ENCODE results near the gene CMIP. TPM values are rescaled to one million over a fixed set of nuclear protein-coding genes. Genes with fewer than 3 reads are reported as not detected.
"Not testable (repeated sequence)": the region's sequence is repeated elsewhere in the genome, so short reads cannot be mapped to it uniquely, and the experiment has no call there.

CMIP gene
- total RNA-seq, 1 experiment from 2014 or later, result 16.0 TPM

DNA sequence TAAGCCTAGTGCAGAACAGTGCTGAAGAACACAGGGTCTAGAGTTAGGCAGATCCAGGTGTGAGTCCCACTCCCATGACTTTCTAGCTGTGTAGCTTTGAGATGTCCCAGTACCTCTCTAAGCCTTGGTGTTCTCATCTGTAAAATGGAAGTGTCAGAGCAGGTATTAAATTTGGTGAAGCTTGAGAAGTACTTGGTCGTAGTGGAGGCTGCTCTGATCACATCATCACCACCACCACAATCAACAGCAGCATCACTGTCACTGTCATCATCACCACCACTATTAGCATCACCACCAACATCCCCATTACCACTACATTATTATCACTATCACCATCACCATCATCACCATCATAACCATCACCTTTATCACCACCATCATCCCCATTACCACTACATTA is 132.1 kb downstream of the CMIP start:
- in situ Hi-C loops (cut with HindIII; ENCODE audit: low pct_unique_long_range_greater_than_20kb, low sequenced_read_pairs), result no loop called here
- no peak for DNase-seq (ENCODE audit: low read depth)

DNA sequence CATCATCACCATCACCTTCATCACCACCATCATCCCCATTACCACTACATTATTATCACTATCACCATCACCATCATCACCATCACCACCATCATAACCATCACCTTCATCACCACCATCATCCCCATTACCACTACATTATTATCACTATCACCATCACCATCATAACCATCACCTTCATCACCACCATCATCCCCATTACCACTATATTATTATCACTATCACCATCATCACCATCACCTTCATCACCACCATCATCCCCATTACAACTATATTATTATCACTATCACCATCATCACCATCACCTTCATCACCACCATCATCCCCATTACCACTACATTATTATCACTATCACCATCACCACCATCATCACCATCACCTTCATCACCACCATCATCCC is 132.7 kb downstream of the CMIP start:
- DNase-seq (ENCODE audit: low read depth); in situ Hi-C loops (cut with HindIII; ENCODE audit: low pct_unique_long_range_greater_than_20kb, low sequenced_read_pairs): not testable (repeated sequence)

DNA sequence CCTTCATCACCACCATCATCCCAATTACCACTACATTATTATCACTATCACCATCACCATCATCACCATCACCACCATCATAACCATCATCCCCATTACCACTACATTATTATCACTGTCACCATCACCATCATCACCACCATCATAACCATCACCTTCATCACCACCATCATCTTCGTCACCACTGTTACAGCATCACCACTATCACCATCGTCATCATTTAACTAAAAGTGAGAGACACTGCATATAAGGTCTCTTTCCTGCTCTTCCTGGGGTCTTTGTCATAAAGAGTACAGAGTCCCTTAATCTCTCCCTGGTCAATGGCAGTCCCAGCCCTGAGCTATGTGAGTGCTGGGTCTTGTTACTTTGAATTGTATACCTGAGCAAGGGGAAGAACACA is 133.5 kb downstream of the CMIP start:
- in situ Hi-C loops (cut with HindIII; ENCODE audit: low pct_unique_long_range_greater_than_20kb, low sequenced_read_pairs), result no loop called here
- no peak for DNase-seq (ENCODE audit: low read depth)

DNA sequence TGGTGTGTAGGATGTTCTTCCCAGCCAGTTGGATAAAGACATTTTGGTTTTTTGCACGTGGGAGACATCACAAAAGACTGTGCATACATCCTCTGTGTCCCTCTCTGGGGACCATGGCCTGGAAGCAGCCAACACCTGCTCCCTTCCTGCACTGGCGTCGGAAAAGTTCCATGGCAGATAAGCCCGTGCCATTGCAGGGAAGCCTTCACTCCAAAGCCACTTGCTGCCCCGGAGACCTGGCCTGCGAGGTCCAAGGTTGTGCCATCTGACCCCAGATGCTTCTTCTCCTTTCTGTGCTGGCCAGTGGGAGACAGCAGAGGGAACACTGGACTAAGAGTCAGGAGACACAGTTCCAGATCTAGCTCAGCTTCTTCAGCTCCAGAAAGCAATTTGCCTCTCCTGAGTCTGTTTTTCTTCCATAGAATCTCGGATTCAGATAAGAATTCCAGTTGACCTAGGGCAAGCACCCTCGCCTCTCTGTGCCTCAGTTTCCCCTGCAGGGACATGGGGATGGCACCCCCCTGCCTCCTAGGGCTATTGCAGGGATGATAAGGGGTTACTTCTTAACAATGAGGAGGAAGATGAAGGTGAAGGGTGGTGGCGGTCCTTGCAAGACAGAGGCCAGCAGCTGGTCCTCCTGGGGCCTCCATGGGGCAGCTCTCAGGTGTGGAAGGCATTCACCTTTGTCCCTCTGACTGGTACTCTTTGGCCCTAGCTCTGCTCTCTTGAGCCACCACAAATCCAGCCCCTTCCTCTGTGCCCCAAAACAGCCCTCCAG is 134.2 kb downstream of the CMIP start:
- in situ Hi-C loops (cut with HindIII; ENCODE audit: low pct_unique_long_range_greater_than_20kb, low sequenced_read_pairs), result no loop called here

DNA sequence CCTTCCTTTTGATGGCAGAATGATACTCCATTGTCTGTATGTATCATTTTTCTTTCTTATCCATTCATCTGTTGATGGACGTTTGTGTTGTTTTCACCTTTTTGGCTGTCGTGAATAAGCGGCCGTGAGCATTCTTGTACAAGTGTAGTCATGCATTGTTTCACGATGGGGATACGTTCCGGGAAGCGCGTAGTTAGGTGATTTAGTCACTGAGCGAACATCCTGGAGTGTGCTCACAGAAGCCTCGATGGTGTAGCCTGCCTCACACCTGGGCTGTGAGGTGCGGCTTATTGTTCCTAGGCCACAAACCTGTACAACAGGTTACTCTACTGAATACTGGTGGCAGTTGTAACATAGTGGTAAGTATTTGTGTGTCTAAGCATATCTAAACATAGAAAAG is 136.5 kb downstream of the CMIP start:
- DNase-seq (ENCODE audit: low read depth), result no peak
- in situ Hi-C loops (cut with HindIII; ENCODE audit: low pct_unique_long_range_greater_than_20kb, low sequenced_read_pairs), result no loop called here

More for the DNA sequence above, 134.2 kb downstream of the CMIP start:
- DNase-seq (ENCODE audit: low read depth), result no peak

DNA sequence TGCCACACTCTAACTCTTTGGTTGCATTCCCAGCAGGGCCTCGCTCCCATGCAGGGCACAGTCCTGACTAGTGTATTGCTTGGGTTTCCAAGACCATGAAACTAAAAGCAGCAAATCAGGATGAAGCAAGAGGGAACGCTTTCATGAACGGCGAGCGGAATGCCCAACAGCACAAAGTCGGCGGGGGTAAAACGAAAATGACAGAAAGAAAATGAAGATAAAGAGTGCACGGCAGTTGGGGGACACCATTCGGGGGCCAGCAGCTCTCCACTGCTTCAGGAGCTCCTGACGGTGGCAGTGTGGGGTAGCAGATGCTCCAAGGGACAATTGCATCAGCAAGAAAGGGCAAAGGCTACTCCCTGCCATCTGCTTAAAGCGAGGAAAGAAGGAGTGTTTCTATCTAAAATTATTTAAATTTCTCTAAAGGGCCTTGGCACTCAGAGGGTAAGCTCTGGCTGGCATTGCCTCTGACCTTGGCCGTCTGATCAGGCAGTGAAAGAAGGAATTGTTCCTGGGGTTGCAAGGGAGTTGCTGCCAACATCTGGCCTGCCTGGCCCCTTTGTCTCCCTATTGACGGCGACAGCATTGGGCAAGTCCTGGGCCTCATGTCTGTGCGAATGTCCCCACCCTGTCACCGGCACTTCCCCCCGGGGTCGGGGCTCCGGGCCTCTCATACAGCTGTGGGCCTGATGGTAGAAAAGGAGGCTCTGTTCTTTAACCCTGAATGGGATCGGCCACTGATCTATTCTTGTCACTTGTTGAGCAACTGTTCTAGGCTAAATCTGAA is 138.2 kb downstream of the CMIP start:
- in situ Hi-C loops (cut with HindIII; ENCODE audit: low pct_unique_long_range_greater_than_20kb, low sequenced_read_pairs), result no loop called here
- no peak for DNase-seq (ENCODE audit: low read depth)

DNA sequence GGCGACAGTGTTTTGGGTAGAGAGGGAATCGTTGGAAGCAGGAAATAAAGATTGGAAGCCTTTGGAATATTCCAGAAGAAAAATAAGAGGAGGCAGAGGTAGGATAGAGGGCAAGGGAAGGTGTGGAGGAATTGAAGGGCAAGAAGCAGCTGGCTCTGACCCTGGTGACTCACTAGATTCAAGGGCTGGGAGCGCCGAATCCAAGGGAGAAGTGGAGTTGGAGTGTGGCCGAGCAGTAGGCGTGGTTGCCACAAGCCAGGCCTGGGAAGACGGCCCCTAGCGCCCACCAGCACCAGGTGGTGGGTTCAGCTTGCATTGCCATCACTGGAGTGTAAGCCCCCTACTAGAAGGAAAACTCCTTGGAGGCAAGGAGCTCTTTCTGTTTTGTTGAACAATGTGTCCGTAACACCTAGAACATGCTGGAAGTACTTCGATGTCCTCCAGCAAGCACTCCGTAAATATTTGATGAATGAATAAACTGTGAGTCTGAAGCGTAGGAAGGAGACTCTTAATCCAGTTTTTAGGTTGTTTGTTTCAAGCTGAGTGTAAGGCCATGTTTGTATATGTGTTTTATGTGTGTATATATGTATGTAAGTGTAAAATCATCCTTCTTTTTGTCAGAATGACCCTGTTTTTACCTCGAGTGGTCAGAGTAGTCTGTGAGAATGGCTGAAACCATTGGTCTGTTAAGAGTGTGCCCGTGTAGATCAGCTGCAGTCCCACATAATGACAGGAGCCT is 139.5 kb downstream of the CMIP start:
- DNase-seq (ENCODE audit: low read depth), result no peak
- in situ Hi-C loops (cut with HindIII; ENCODE audit: low pct_unique_long_range_greater_than_20kb, low sequenced_read_pairs), result no loop called here

DNA sequence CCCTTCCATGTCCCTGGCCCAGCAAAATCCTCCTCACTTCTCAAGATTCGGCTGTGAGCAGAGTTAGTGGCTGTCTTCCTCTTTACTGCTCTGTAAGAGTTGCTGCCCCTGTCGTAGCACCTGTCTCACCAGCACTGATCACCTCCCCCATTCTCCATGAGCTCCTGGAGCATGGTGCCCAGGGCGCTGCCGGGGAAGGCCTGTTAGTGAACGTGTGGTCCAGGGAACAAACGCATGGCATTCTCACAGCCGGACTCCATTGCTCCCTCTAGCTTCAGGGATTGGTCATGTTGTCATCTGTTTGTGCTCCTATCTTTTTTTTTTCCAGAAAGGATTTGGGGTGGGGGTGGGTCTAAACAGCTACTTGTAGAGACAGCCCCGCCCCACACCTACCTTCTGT is 141.2 kb downstream of the CMIP start:
- in situ Hi-C loops (cut with HindIII; ENCODE audit: low pct_unique_long_range_greater_than_20kb, low sequenced_read_pairs), result no loop called here
- DNase-seq (ENCODE audit: low read depth), result no peak

DNA sequence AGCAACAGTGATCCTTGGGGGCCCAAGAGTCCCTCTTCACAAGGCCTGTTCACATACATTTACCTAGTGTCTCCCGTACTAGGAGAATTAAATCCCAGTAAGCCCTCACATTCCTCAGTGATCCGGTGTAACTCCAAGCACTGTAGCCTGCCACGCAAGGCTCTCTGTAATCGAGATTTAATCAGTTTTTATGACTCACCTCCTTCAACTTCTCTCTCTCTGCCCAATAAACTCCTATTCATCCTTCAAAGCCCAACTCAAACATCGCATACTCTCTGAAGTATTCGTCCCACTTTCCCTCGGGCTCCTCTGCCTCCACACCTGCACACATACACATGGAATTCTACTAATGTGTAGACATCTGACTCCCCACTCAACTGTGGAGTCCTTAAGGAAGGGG is 141.8 kb downstream of the CMIP start:
- DNase-seq (ENCODE audit: low read depth), result peak; percentile 38
- in situ Hi-C loops (cut with HindIII; ENCODE audit: low pct_unique_long_range_greater_than_20kb, low sequenced_read_pairs), result no loop called here

DNA sequence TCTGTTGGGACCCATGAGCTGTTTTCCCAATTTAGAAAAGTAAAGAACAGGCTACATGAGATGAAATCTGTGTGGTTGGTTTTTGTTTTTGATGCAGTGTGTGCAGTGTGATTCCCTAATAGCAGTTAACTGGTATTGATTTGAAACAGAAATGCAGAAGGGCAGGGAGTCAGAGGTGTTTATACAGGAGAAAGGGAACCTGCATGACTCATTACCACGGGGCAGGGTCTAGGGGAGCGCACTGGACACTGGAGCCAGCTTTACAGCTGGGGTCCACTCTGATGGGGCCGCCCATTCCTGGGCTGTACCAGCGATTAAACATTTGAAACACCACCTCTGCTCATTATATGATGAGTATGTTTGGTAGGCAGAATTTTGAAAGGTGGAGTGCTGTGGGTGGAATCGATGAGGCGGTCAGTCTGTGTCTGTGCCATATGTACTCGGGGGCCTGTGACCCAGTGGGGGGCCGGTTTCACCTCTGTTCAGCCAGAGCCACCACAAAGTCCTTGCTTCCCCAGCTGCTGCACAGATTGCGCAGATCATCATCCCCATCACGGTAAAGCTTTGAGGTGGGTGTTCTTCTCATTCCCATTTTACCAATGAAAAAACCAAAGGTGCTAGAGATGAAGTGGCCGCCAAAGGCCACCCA is 142.5 kb downstream of the CMIP start:
- no peak for DNase-seq (ENCODE audit: low read depth)
- in situ Hi-C loops (cut with HindIII; ENCODE audit: low pct_unique_long_range_greater_than_20kb, low sequenced_read_pairs), result no loop called here

DNA sequence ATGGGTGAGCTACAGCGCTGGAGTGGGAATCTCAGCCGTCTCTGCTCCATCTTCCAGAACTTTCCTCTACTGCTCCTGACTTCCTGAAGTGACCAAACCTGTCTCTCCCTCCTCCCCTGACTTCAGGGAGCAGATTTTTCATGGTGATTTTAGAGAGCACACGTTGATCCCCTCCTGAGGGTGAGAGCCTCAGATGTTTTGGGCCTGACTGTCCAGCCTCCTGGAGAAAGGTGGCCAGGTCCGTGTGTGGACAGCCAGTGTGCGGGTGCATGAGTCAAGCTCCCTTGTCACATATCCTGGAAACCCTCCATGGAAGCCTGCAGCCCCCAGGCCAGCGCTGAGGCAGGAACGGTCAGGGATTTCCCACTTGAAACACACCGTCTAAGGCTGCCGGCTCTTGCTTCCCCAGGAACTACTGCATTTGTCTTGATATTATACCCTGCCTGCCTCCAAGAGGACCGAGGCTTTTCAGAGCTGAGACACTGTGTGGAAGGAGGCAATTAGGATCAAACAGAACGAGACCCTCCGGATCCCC is 143.1 kb downstream of the CMIP start:
- in situ Hi-C loops (cut with HindIII; ENCODE audit: low pct_unique_long_range_greater_than_20kb, low sequenced_read_pairs), result no loop called here
- DNase-seq (ENCODE audit: low read depth), result no peak

DNA sequence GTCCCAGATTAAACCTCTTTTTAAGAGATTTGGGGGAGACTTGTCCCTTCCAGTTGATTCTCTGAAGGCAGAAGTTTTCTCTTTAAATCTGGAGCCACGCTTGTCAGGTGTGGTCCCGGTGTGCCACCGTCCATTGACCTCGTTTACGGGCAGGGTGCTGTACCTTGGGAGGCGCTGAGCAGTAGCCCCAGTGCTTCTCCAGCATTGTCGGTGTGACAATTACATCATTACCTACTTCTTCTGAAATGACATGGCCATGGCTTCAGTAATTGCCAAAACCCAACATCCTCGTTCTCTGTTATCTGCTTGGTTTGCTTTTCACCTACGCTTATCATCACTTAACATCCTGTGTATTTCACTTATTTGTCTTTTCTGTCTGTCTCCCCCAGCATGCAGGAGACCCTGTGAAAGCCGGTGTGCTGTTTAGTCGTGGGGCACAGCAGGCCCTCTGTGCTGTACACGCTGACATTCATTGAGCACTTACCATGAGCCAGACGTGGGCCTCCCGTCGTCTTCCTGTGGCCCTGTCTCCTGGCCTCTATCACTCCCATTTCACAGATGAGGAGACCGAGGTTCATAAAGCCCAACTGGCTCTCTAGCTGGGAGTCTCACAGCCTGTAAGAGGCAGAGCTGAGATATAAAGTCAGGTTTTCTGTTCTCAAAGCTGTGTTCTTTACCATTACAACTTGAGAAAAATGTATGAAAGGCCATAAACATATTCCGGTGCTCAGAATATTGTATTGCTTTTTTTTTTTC is 143.9 kb downstream of the CMIP start:
- in situ Hi-C loops (cut with HindIII; ENCODE audit: low pct_unique_long_range_greater_than_20kb, low sequenced_read_pairs), result no loop called here
- DNase-seq (ENCODE audit: low read depth), result no peak

DNA sequence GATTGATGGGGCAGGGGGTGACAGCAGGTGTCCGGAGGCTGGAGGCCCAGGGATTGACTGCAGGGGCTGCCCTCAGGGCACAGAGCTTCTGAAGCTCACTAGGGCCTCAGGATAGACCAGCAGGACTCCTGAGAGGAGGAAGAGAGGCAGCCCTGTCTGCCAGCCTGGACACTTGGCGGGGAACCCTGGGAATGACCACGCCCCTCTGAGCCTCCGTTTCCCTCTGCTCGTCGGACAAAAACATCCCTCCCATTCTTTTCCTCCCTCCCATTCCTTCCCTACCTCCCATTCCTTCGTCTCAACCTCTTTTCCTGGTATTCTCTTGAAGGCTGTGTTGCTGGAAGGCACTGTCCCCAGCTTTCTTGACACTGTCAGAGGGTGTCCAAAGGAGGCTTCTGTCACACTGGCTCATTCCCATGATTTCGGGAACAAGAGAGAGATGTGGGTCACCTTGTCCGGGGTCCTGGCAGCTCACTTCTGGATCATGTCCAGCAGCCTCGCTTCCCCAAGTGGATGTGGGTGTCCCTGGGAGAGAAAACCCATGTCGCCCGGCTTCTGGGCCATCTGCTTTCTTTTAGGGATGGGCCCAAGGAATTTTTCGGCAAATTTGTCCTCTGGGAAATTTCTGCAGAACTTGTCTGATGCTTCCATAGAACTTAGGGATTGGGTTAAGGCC is 145.5 kb downstream of the CMIP start:
- DNase-seq (ENCODE audit: low read depth), result no peak
- in situ Hi-C loops (cut with HindIII; ENCODE audit: low pct_unique_long_range_greater_than_20kb, low sequenced_read_pairs), result no loop called here

DNA sequence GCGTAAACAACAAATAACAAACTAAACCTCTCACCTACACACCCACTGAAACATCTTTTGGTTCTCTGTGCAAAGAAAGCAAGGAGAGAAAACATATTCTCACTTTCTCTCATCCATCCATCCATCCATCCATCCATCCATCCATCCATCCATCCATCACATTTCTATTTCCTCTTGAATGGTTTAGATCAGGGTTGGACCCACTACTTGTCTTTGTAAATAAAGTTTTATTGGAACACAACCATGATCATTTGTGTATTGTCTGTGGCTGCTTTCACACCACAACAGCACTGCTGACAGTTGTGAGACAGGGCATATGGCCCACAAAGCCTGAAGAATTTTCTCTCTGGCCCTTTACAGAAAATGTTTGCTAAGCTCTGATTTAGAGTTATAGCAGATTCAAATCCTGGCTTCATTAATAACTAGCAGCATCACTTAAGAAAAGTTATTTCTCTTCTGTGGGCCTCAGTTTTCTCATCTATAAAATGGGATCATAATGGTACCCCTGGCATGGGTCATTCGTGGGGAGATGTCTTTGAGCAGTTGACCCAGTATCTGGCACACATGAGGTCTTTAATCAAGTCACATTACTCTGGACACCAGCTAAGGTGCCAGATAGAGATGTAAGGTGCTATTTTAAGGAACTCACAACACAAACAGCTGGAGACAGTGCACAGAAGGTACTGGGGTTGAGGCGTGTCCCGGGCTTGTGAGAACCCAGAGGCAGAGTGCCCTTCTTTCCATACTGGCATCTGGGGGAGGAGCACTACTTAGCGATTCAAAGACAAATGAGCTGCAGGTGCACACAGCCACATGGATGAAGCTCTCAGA is 146.3 kb downstream of the CMIP start:
- in situ Hi-C loops (cut with HindIII; ENCODE audit: low pct_unique_long_range_greater_than_20kb, low sequenced_read_pairs), result no loop called here

DNA sequence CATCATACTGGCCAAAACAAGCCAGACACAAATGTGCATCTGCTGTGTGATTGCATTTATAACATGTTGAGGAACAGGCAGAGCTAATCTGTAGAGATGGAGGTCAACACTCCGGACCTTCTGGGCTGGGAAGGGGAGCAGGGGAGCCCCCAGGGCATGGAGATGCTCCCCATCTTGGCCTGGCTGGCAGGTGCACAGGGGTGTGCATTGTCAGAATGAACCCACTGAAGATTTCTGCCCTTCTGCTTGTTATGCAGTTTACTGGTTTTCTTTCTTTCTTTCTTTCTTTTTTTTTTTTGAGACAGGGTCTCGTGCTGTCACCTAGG is 146.9 kb downstream of the CMIP start:
- in situ Hi-C loops (cut with HindIII; ENCODE audit: low pct_unique_long_range_greater_than_20kb, low sequenced_read_pairs), result no loop called here
- DNase-seq (ENCODE audit: low read depth), result no peak

More for the DNA sequence above, 146.3 kb downstream of the CMIP start:
- no peak for DNase-seq (ENCODE audit: low read depth)

DNA sequence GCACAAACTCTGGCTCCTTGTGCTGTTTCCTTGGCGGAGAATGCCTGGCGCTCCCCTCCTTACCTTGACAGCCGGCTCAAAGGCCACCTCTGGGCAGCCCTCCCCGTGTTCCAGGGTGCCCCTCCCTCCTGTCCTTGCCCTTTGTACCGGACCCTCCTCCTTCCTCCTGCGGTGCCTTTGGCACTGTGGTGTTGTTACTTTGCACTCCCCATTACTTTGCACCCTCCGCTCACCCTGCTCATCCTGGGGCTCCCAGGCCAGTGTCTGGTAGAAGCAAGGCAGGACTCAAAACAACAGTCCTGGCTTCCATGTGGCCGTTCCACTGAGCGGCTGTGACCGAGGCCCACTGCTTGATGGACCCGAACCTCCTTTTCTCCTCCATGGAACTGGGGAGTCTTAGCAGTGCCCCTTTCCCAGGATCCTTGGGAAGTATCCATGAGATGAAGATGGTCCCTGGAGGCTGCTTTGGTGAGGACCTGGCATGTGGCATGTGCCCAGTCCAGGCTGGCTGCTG is 147.8 kb downstream of the CMIP start:
- no peak for DNase-seq (ENCODE audit: low read depth)
- in situ Hi-C loops (cut with HindIII; ENCODE audit: low pct_unique_long_range_greater_than_20kb, low sequenced_read_pairs), result no loop called here

Measured in Caki2 (cell line).